SK-N-SH (cell line): ENCODE data around the gene CTNNA3. TPM values are rescaled to one million over a fixed set of nuclear protein-coding genes. Genes with fewer than 3 reads are reported as not detected.

Source experiments
- CTCF ChIA-PET: fragments of 300-600, 350-600 bp; formaldehyde crosslinking; extraction: SDS; loops from one replicate; lab custom pipeline; 2021; lab: Yijun Ruan, JAX
- POLR2A ChIA-PET: fragments of 350-600 bp; sonication (Branson Sonifier 250); formaldehyde crosslinking; extraction: SDS; loops from one replicate; lab custom pipeline; 2020; ENCODE audit warnings: antibody characterized with exemption, inconsistent platforms; lab: Yijun Ruan, JAX
- DNase-seq: peaks from one replicate; pipeline ENCODE4 v3.0.0; 2012
- H2AFZ ChIP-seq: fragments of 200-600 bp; sonication (generic); 2 replicates; pipeline ENCODE4 v1.8.1; 2016; ENCODE audit warnings: antibody characterized with exemption, mild to moderate bottlenecking, low read depth
- H3F3A ChIP-seq: fragments of 200-600 bp; sonication (generic); replicated peaks from 2 replicates; pipeline ENCODE3; 2016; ENCODE audit warnings: antibody characterized with exemption, mild to moderate bottlenecking; ENCODE audit not compliant: insufficient read depth
- H3K27ac ChIP-seq, 2 experiments: fragments of 200-500 bp in 1 of 2; fragments of 200-600 bp in 1 of 2; sonication (Bioruptor generic) in 1 of 2; sonication (generic), shearing (Covaris generic) in 1 of 2; 2 replicates each; pipeline versions ENCODE4 v1.5.1 to v1.6.1; 2014 to 2016; ENCODE audit warnings: low read depth in 2 of 2, inconsistent platforms in 1 of 2, low read length in 1 of 2, mild to moderate bottlenecking in 1 of 2, mixed read lengths in 1 of 2
- H3K27me3 ChIP-seq: fragments of 200-600 bp; sonication (generic), shearing (Covaris generic); 2 replicates; pipeline ENCODE4 v1.6.1; 2016; ENCODE audit warnings: mixed run types; ENCODE audit not compliant: insufficient read depth
- H3K36me3 ChIP-seq, 2 experiments: fragments of 200-500 bp in 1 of 2; fragments of 200-600 bp in 1 of 2; sonication (Bioruptor generic) in 1 of 2; sonication (generic) in 1 of 2; replicated peaks in 1 of 2; 2 replicates each; pipeline versions ENCODE3 to v1.5.1; 2014 to 2016; ENCODE audit warnings: low read length in 1 of 2, mild to moderate bottlenecking in 1 of 2; ENCODE audit not compliant: insufficient read depth in 2 of 2, control insufficient read depth in 1 of 2
- H3K4me1 ChIP-seq, 2 experiments: fragments of 200-500 bp in 1 of 2; fragments of 200-600 bp in 1 of 2; sonication (Bioruptor generic) in 1 of 2; sonication (generic), shearing (Covaris generic) in 1 of 2; 2 replicates each; pipeline versions ENCODE4 v1.5.1 to v1.6.1; 2014 to 2016; ENCODE audit warnings: low read depth in 1 of 2, low read length in 1 of 2, mixed run types in 1 of 2; ENCODE audit not compliant: insufficient read depth in 2 of 2, control insufficient read depth in 1 of 2
- H3K4me2 ChIP-seq: fragments of 200-600 bp; sonication (generic), shearing (Covaris generic); 2 replicates; pipeline ENCODE4 v1.6.1; 2017; ENCODE audit warnings: mixed run types
- H3K4me3 ChIP-seq, 2 experiments: fragments of 200-500 bp in 1 of 2; fragments of 200-600 bp in 1 of 2; sonication (Bioruptor generic) in 1 of 2; sonication (generic), shearing (Covaris generic) in 1 of 2; 2 replicates each; pipeline versions ENCODE4 v1.5.1 to v1.8.1; 2014 to 2016; ENCODE audit warnings: low read depth in 2 of 2, inconsistent platforms in 1 of 2, low read length in 1 of 2, mild to moderate bottlenecking in 1 of 2, mixed read lengths in 1 of 2, moderate library complexity in 1 of 2
- H3K79me2 ChIP-seq: fragments of 200-600 bp; sonication (generic); 2 replicates; pipeline ENCODE4 v1.8.1; 2017; ENCODE audit warnings: mild to moderate bottlenecking; ENCODE audit not compliant: insufficient read depth
- H3K9ac ChIP-seq: fragments of 200-600 bp; sonication (generic); 2 replicates; pipeline ENCODE4 v1.6.1; 2017; ENCODE audit warnings: mixed run types
- H3K9me2 ChIP-seq: fragments of 200-600 bp; sonication (generic); 2 replicates; pipeline ENCODE4 v1.6.1; 2017; ENCODE audit warnings: mixed run types
- H3K9me3 ChIP-seq: fragments of 200-600 bp; sonication (generic); 2 replicates; pipeline ENCODE4 v1.6.1; 2017; ENCODE audit warnings: mixed run types, mild to moderate bottlenecking, moderate library complexity
- H4K20me1 ChIP-seq: fragments of 200-600 bp; sonication (generic); 2 replicates; pipeline ENCODE4 v1.6.1; 2017; ENCODE audit warnings: mild to moderate bottlenecking, mixed run types; ENCODE audit not compliant: insufficient read depth
- FOSL2 ChIP-seq: IDR thresholded peaks from 2 replicates; pipeline ENCODE4 v1.4.0; 2012; ENCODE audit warnings: low read depth, mild to moderate bottlenecking, moderate library complexity, borderline replicate concordance
- FOXM1 ChIP-seq: IDR thresholded peaks from 2 replicates; pipeline ENCODE4 v1.4.0; 2012; ENCODE audit warnings: low read depth, mild to moderate bottlenecking
- MAX ChIP-seq: IDR thresholded peaks from 2 replicates; pipeline ENCODE4 v1.4.0; 2012; ENCODE audit warnings: low read depth
- NFIC ChIP-seq: IDR thresholded peaks from 2 replicates; pipeline ENCODE4 v1.4.0; 2012; ENCODE audit warnings: borderline replicate concordance
- REST ChIP-seq: IDR thresholded peaks from 2 replicates; pipeline ENCODE4 v1.6.1; 2012; ENCODE audit warnings: mild to moderate bottlenecking, low read depth, low read length, moderate library complexity
- RFX5 ChIP-seq: IDR thresholded peaks from 2 replicates; pipeline ENCODE4 v1.6.1; 2012; ENCODE audit warnings: mild to moderate bottlenecking, improper control_type of control experiment, low read length
- SMC3 ChIP-seq: IDR thresholded peaks from 2 replicates; pipeline ENCODE4 v1.6.1; 2012; ENCODE audit warnings: low read depth, low read length, improper control_type of control experiment
- TEAD4 ChIP-seq: IDR thresholded peaks from 2 replicates; pipeline ENCODE4 v1.4.0; 2012; ENCODE audit warnings: mild to moderate bottlenecking, borderline replicate concordance; ENCODE audit not compliant: insufficient read depth
- USF1 ChIP-seq: IDR thresholded peaks from 2 replicates; pipeline ENCODE4 v1.4.0; 2012; ENCODE audit warnings: low read depth, borderline replicate concordance
- YY1 ChIP-seq: IDR thresholded peaks from 2 replicates; pipeline ENCODE4 v1.4.0; 2012; ENCODE audit warnings: low read depth, mild to moderate bottlenecking
- ZBTB33 ChIP-seq: IDR thresholded peaks from 2 replicates; pipeline ENCODE4 v1.4.0; 2012; ENCODE audit warnings: low read depth, borderline replicate concordance
- WGBS: methylation state at CpG from one replicate; pipeline ENCODE4 v1.1.6; 2017; ENCODE audit warnings: low lambda C conversion rate; 5-methylcytosine and 5-hydroxymethylcytosine counted together
- polyA plus RNA-seq, 3 experiments: library from polyadenylated mRNA; depleted of rRNA; stranded (reverse); fragments of >200 nt; gene quantifications; 2 replicates each; pipeline ENCODE4 v1.2.3, GENCODE V29; 2012

The CTNNA3 gene
- polyA plus RNA-seq, 1 of the 3 experiments (the other 2 are of a cell fraction) = not detected

GRCh38 chr10:66538908-66539307 lies 1157.1 kb downstream of the CTNNA3 start:
- H3K27me3 ChIP-seq = no peaks in the 10 kb centered on the region
- H3K9me3 ChIP-seq = no peaks in the 10 kb centered on the region
- H3F3A ChIP-seq = no peaks in the 10 kb centered on the region
- no peak overlapping the region for H3K9ac ChIP-seq
- H4K20me1 ChIP-seq = no peaks in the 10 kb centered on the region
- no peak overlapping the region for H3K4me3 ChIP-seq
- H2AFZ ChIP-seq = no peak overlapping the region
- H3K4me1 ChIP-seq = no peaks in the 10 kb centered on the region
- WGBS = 3% methylated on average over 3 of the region's 3 CpGs
- POLR2A ChIA-PET = no interaction called here
- no peaks in the 10 kb centered on the region for H3K79me2 ChIP-seq
- TF ChIP-seq FOXM1 (no peak), ZBTB33 (no peak)
- H3K4me2 ChIP-seq = no peak overlapping the region
- H3K36me3 ChIP-seq = no peaks in the 10 kb centered on the region
- H3K27ac ChIP-seq = no peak overlapping the region
- CTCF ChIA-PET = no interaction called here
- DNase-seq = no peak
- no peaks in the 10 kb centered on the region for H3K9me2 ChIP-seq

GRCh38 chr10:66538371-66538770 lies 1157.6 kb downstream of the CTNNA3 start:
- TF ChIP-seq FOXM1 (no peak), SMC3 (no peak), TEAD4 (no peak), REST (no peak), NFIC (no peak), YY1 (no peak), FOSL2 (no peak), USF1 (no peak), MAX (no peak), RFX5 (no peak)
- TF ChIP-seq, all 33 proteins: peak for 0
- no peak for DNase-seq

More at GRCh38 chr10:66538371-66538770, 1157.6 kb downstream of the CTNNA3 start:
- no peaks in the 10 kb centered on the region for H3K79me2 ChIP-seq
- no peak overlapping the region for H2AFZ ChIP-seq
- ChIA-PET POLR2A (no interaction called here), CTCF (no interaction called here)
- H3K9me2 ChIP-seq = no peaks in the 10 kb centered on the region
- no peak overlapping the region for H3K27ac ChIP-seq
- no peaks in the 10 kb centered on the region for H3K4me1 ChIP-seq
- H4K20me1 ChIP-seq = no peaks in the 10 kb centered on the region
- H3K9ac ChIP-seq = no peak overlapping the region
- no peaks in the 10 kb centered on the region for H3K9me3 ChIP-seq
- H3F3A ChIP-seq = no peaks in the 10 kb centered on the region
- H3K4me3 ChIP-seq = no peak overlapping the region
- no peaks in the 10 kb centered on the region for H3K27me3 ChIP-seq
- WGBS = 1% methylated on average over 3 of the region's 3 CpGs
- H3K36me3 ChIP-seq = no peaks in the 10 kb centered on the region
- no peak overlapping the region for H3K4me2 ChIP-seq
